Gastrocnemius medialis (tissue), 4 donors: Measurements from ENCODE around the gene MAPK8IP1. TPM values are rescaled to one million over a fixed set of nuclear protein-coding genes. Genes with fewer than 3 reads are reported as not detected.

Experiments
- ATAC-seq, 2 donors: fragments of 150-250 bp; one replicate each; pipeline ENCODE4 v1.9.1; 2016
- DNase-seq, 2 donors: peaks; one replicate each; pipeline ENCODE4 v3.0.0-alpha.2; 2019
- H3K27ac ChIP-seq, 4 donors: fragments of 200-600 bp; sonication (generic); 1 replicate in 1 of 4; 2 replicates in 3 of 4; pipeline ENCODE4 v1.5.1; 2016 to 2018; ENCODE audit warnings: mild to moderate bottlenecking in 2 of 4, moderate library complexity in 1 of 4
- H3K27me3 ChIP-seq, 3 donors: fragments of 200-600 bp; sonication (generic) in 2 of 3; 1 replicate in 1 of 3; 2 replicates in 2 of 3; pipeline versions ENCODE4 v1.5.1 to v1.6.0; 2016 to 2019; ENCODE audit warnings: mild to moderate bottlenecking in 1 of 3, moderate library complexity in 1 of 3
- H3K36me3 ChIP-seq, 2 donors: fragments of 200-600 bp; sonication (generic) in 1 of 2; one replicate each; pipeline ENCODE4 v1.5.1; 2017 to 2018
- H3K4me1 ChIP-seq, 2 donors: fragments of 200-600 bp; sonication (generic) in 1 of 2; one replicate each; pipeline ENCODE4 v1.5.1; 2016 to 2017; ENCODE audit warnings: mild to moderate bottlenecking in 2 of 2
- H3K4me3 ChIP-seq, 4 donors: fragments of 200-600 bp; sonication (generic) in 3 of 4; 1 replicate in 1 of 4; 2 replicates in 3 of 4; pipeline ENCODE4 v1.5.1; 2016 to 2019; ENCODE audit warnings: mild to moderate bottlenecking in 2 of 4
- H3K9me3 ChIP-seq, 3 donors: fragments of 200-600 bp; sonication (generic) in 2 of 3; 1 replicate in 1 of 3; 2 replicates in 2 of 3; pipeline ENCODE4 v1.5.1; 2016 to 2019
- POLR2A ChIP-seq, 2 donors: fragments of 450-650 bp; IDR thresholded peaks; one replicate each; pipeline ENCODE4 v1.6.1; 2017; ENCODE audit warnings: antibody characterized with exemption in 2 of 2, mild to moderate bottlenecking in 2 of 2, moderate library complexity in 2 of 2
- in situ Hi-C, 4 donors: fragments of 200-750 bp; cut with MboI; loops; one replicate each; pipeline versions ENCODE4 v1.15.0 to v1.8.0; 2017; ENCODE audit warnings: low sequenced_read_pairs in 4 of 4
- intact Hi-C: fragments of 100-400 bp; cut with DNase I; formaldehyde crosslinking; loops from one replicate; pipeline ENCODE4 v1.15.1; 2023; ENCODE audit warnings: low total_unique reads
- total RNA-seq, 4 donors: library from RNA; depleted of rRNA; stranded (reverse); fragments of >200 nt; gene quantifications; one replicate each; pipeline versions ENCODE4 v1.1.0 to v1.2.3, GENCODE V29; 2016
- TF ChIP-seq, protein P1 (sequence below), 5 experiments: fragments of 450-650 bp in 3 of 5; fragments of 200-600 bp in 2 of 5; sonication (generic) in 2 of 5; IDR thresholded peaks in 4 of 5; conservative IDR thresholded peaks in 1 of 5; 1 replicate in 4 of 5; 2 replicates in 1 of 5; pipeline ENCODE4 v1.5.1; 2016 to 2019; ENCODE audit warnings: antibody characterized with exemption in 5 of 5, mild to moderate bottlenecking in 3 of 5, moderate library complexity in 3 of 5

The MAPK8IP1 gene
- total RNA-seq, 4 donors from 2014 or later, result 1.4 to 4.0 (median 1.9) TPM

DNA sequence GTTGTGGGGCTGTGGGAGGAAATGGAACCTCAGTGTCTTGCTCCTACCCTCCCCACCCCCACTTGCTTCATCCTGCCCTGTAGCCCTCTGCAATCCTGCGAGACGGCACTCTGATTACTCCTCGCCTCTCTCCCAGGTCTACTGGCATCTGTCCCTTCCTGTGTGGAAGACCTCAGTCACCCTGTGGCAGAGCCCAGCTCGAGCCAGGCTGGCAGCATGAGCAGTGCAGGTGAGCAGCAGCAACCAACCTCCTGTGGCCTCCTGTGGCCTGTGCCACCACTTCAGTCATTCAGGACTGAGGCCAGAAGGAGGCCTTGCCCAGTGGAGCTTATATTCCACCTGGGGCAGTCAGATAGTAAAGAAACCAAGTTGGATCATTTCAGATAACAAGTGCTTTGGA, 14.7 kb upstream of the MAPK8IP1 start:
- Histone ChIP-seq H3K36me3 (peaks cover 0 to 99% of the 10 kb centered on the region in 2 donors), H3K27me3 (no peaks in the 10 kb centered on the region), H3K4me1 (no peaks in the 10 kb centered on the region), H3K27ac (no peak overlapping the region), H3K4me3 (no peak overlapping the region), H3K9me3 (no peaks in the 10 kb centered on the region)
- in situ Hi-C loops (no loop called here), intact Hi-C loops (loop anchor here (5.0 kb wide), 1 partner anchor 137 kb away; no protein-coding TSS in a partner anchor)
- no peak for ATAC-seq
- DNase-seq, result no peak
- TF ChIP-seq, protein P1, sequence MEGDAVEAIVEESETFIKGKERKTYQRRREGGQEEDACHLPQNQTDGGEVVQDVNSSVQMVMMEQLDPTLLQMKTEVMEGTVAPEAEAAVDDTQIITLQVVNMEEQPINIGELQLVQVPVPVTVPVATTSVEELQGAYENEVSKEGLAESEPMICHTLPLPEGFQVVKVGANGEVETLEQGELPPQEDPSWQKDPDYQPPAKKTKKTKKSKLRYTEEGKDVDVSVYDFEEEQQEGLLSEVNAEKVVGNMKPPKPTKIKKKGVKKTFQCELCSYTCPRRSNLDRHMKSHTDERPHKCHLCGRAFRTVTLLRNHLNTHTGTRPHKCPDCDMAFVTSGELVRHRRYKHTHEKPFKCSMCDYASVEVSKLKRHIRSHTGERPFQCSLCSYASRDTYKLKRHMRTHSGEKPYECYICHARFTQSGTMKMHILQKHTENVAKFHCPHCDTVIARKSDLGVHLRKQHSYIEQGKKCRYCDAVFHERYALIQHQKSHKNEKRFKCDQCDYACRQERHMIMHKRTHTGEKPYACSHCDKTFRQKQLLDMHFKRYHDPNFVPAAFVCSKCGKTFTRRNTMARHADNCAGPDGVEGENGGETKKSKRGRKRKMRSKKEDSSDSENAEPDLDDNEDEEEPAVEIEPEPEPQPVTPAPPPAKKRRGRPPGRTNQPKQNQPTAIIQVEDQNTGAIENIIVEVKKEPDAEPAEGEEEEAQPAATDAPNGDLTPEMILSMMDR (IDR thresholded peaks at IDR 0.05 in 4 of 5, conservative IDR thresholded peaks at IDR 0.05 in 1 of 5), result no peak
- TF ChIP-seq POLR2A (IDR thresholded peaks at IDR 0.05), result no peak

DNA sequence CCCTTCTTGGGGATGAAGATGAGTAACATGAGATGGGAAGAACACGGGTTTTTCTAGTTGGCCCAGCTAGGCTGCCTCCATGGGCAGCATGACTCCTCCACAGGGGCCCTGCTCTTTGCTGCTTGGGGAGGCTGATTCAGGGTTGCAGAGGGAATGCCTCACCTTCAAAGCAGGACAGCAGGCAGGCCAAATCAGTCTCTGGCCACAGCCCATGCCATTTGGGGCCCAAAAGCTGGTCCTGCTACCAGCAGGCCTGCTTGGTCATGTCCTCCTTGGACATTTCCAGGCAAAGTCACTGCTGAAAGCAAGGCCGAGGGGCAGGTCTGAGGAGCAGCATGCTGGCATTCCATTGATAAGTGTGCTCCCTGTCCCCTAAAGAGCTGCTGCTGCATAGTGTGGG, 13.8 kb upstream of the MAPK8IP1 start:
- H3K9me3 ChIP-seq, result no peaks in the 10 kb centered on the region
- DNase-seq (no peak), ATAC-seq (no peak)
- H3K27me3 ChIP-seq, result no peaks in the 10 kb centered on the region
- in situ Hi-C loops (no loop called here), intact Hi-C loops (loop anchor here (5.0 kb wide), 1 partner anchor 136 kb away; no protein-coding TSS in a partner anchor)
- H3K27ac ChIP-seq, result no peak overlapping the region
- H3K4me1 ChIP-seq, result no peaks in the 10 kb centered on the region
- H3K36me3 ChIP-seq, result peaks cover 0 to 99% of the 10 kb centered on the region in 2 donors
- no peak overlapping the region for H3K4me3 ChIP-seq
- TF ChIP-seq POLR2A (IDR thresholded peaks at IDR 0.05), result no peak
- TF ChIP-seq, protein P1 (IDR thresholded peaks at IDR 0.05 in 4 of 5, conservative IDR thresholded peaks at IDR 0.05 in 1 of 5), result no peak

DNA sequence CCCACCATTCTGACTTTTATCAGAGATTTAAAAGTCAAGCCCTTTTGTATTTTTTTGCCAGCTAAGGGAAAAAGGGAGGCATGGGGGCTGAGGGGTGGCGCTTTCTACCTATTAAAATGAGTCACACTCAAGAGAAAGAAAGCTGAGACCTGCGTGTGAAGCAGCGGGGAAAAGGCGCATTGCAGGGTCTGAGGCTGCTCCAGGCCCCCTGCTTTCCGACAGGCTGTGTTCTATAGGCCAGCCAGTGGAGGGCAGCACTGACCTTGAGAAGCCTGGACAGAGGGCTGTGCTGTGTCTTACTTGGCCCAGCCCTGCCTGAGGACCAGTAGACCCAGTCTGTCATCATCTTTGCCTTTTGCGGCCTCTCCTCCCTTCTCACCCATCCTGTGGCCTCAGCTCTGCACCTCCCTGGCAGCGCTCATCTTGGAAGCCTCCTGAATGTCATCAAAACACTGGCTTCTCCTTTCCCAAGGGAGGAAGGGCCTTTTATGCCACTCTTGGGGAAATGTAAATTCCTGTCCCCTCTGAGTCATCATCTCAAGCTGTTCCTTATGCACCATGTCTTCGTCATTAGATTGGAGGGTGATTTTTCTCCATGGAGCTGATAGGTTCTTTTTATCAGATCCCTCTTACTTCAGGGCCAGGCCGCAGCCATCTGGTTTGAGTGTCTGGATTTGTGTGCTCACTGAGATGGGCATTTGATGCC, 12.6 kb upstream of the MAPK8IP1 start:
- H3K4me1 ChIP-seq, result no peaks in the 10 kb centered on the region
- H3K27me3 ChIP-seq, result no peaks in the 10 kb centered on the region
- no peaks in the 10 kb centered on the region for H3K9me3 ChIP-seq
- no peak overlapping the region for H3K4me3 ChIP-seq
- peaks cover 0 to 94% of the 10 kb centered on the region in 2 donors for H3K36me3 ChIP-seq
- no peak overlapping the region for H3K27ac ChIP-seq
- intact Hi-C loops (loop anchor here (5.0 kb wide), 1 partner anchor 134 kb away; no protein-coding TSS in a partner anchor), in situ Hi-C loops (no loop called here)
- TF ChIP-seq, protein P1 (IDR thresholded peaks at IDR 0.05 in 4 of 5, conservative IDR thresholded peaks at IDR 0.05 in 1 of 5), result peak; percentile 39 to 66 (median 50)
- no peak for TF ChIP-seq POLR2A (IDR thresholded peaks at IDR 0.05)
- ATAC-seq (peak; percentile 53 to 75), DNase-seq (peak in 1 of 2 donors; percentile 45)

DNA sequence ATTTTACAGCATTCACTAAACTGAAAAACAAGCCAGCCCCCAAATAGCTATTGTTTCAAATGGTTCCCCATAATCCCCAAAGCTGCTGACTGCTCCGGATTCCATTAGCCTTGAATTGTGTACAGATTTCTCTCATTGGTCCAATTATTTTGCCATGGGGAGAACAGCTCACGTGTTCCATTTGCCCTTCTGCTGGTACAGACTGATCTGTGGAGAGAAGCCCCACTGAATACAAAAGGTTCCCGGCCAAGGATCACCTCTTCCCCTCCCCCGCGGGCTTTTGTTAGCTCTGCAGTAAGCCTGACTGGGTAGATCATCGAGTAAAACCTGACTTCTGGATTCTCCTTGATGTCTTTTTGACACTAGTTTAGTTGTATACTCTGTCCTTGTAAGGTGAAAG, 9.1 kb upstream of the MAPK8IP1 start:
- in situ Hi-C loops, result no loop called here
- Histone ChIP-seq H3K4me1 (peaks cover 0 to 13% of the 10 kb centered on the region in 2 donors), H3K36me3 (peaks cover 0 to 80% of the 10 kb centered on the region in 2 donors), H3K27me3 (no peaks in the 10 kb centered on the region), H3K4me3 (no peak overlapping the region), H3K9me3 (no peaks in the 10 kb centered on the region), H3K27ac (no peak overlapping the region)
- DNase-seq (no peak), ATAC-seq (no peak)
- TF ChIP-seq POLR2A (IDR thresholded peaks at IDR 0.05), result no peak
- TF ChIP-seq, protein P1 (IDR thresholded peaks at IDR 0.05 in 4 of 5, conservative IDR thresholded peaks at IDR 0.05 in 1 of 5), result no peak
- intact Hi-C loops, result no loop called here
